ENCODE measurements around the gene NBPF11.
"Not testable (repeated sequence)": the region's sequence is repeated elsewhere in the genome, so short reads cannot be mapped to it uniquely, and the experiment has no call there.

NBPF11 gene

DNA sequence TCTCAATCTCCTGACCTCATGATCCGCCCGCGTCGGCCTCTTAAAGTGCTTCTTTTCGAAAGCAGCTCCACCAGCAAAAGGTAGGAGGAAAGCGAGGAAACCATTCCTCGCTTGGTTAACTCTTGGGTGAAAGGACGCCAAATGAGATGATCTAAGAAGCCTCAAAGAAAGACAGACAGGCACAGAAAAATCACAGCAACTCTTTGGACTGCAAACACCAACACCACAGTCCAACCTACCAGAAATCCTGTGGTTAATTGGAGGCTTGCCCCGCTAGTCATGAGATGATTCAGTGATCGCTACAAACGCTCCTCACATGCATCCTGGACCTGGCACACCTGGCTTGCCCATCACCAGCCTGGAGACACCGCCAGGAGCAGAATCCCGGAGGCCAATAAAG is 1.1 kb downstream of the NBPF11 start:
- DNase-seq (ENCODE audit: low read depth in 2 of 2) = not testable (repeated sequence)

DNA sequence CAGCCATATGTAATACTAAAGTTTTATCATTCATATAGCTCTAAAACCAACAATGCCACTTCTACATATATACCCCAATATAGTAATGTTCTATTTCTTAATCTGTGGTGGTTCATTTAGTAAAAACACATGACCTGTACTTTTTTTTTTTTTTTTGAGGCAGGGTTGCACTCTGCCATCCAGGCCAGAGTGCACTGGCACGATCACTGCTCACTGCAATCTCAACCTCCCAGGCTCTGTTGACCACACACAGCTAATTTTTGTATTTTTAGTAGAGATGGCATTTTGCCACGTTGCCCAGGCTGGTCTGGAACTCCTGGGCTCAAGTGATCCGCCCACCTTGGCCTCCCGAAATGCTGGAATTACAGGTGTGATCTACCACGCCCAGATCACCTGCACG is 2.1 kb downstream of the NBPF11 start:
- DNase-seq (ENCODE audit: low read depth in 2 of 2) = not testable (repeated sequence)

- not testable (repeated sequence) for DNase-seq (ENCODE audit: low read depth in 2 of 2)
These were observed 2.8 kb downstream of the NBPF11 start for GRCh38 chr1:148149050-148149815.

- not testable (repeated sequence) for DNase-seq (ENCODE audit: low read depth in 2 of 2)
These were observed 4.8 kb downstream of the NBPF11 start for GRCh38 chr1:148147052-148147838.

DNA sequence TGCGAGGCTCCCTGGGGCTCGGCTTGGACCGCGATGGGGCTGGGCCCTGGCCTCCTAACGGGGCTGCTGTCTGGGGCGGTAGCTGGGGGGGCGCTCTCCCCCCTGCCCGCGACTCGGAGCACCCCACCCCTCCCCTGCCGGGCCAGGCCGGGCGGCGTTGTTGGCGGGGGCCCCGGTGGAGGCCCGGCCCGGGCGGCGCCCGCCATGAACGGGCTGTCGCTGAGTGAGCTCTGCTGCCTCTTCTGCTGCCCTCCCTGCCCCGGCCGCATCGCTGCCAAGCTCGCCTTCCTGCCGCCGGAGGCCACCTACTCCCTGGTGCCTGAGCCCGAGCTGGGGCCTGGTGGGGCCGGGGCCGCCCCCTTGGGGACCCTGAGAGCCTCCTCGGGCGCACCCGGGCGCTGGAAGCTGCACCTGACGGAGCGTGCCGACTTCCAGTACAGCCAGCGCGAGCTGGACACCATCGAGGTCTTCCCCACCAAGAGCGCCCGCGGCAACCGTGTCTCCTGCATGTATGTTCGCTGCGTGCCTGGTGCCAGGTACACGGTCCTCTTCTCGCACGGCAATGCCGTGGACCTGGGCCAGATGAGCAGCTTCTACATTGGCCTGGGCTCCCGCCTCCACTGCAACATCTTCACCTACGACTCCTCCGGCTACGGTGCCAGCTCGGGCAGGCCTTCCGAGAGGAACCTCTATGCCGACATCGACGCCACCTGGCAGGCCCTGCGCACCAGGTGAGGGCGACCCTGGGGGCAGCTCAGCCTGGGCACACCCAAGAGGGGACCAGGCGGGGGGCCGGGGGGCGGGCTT is 5.7 kb downstream of the NBPF11 start:
- not testable (repeated sequence) for DNase-seq (ENCODE audit: low read depth in 2 of 2)

DNA sequence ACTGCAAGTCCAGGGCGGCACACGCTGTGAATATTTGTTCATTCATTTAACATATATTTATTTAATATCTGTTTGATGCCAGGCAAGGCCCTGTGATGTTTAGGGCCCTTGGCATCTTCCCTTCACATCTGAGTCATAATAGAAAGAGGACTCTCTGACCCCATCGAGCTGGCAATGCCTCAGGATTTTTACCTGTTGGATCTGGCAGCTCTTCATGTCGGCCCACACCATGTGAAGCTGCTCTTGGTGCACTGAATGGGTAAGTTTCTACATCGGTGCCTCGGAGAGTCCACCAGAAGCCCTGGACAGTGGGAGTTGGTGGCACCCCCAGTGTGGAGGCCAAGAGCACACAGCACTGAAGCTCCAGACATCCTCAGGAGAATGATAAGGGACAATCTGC is 8.9 kb downstream of the NBPF11 start:
- DNase-seq (ENCODE audit: low read depth in 2 of 2) = not testable (repeated sequence)

DNA sequence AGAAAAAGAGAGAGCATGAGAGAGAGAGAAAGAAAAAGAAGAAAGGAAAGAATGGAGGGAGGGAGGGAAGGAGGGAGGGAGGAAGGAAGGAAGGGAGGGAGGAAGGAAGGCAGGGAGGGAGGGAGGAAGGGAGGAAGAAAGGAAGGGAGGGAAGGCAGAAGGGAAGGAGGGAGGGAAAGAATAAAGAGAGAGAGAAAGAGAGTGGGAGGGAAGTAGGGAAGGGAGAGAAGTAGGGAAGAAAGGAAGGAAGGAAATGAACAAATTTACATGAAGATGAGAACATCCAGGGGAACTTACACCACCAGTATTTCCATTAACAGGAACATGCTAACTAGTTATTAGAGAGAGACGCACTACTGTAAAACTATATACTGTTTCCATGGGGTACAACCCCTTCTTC is 10.1 kb downstream of the NBPF11 start:
- DNase-seq (ENCODE audit: low read depth in 2 of 2) = not testable (repeated sequence)

DNA sequence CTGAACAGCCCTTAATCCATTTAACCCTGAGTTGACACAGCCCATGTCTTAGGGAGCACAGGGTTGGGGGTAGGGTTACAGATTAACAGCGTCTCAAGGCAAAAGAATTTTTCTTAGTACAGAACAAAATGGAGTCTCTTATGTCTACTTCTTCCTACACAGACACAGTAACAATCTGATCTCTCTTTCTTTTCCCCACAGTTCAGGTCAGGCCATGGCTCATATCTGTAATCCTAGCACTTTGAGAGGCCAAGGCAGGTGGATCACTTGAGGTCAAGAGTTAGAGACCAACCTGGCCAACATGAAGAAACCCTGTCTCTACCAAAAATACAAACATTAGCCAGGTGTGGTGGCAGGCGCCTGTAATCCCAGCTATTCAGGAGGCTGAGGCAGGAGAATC is 13.5 kb downstream of the NBPF11 start:
- DNase-seq (ENCODE audit: low read depth in 2 of 2) = not testable (repeated sequence)

DNA sequence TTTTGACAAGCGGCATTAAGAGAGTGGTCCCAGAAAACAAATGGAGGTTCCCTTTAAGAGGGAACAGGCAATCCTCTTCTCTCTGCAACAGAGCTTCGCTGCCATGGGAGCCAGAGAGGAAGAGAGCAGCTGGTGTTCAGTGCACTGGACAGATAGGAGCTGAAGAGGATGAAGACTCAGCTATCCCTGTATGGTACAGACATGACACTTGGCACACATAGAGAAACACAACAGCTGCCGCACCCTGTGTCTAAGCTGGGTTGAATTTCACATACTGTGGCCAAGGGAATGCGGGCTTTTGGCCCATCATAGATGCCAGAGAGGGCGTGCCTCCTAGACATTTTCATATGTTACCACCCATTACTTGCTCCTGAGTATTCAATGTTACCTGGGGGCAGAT is 29.7 kb downstream of the NBPF11 start:
- DNase-seq (ENCODE audit: low read depth in 2 of 2) = not testable (repeated sequence)

DNA sequence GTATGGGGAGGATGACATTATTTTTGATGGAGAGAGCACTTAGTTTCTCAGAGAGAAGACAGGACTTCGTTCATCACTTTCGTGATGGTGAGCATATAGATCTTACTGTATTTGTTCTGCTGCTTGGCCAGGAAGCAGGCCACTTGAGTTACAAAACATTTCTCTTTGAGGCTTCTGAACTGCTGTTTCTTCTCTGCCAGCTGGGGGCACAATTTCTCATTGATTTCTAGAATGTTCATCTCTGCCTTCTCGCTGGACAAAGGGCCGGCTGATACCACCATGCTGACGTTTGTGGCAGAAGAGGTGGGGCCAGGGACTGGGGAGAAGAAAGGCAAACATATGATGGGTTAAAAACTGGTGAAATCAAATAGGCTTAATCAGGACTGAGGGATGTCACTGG is 31.7 kb downstream of the NBPF11 start:
- DNase-seq (ENCODE audit: low read depth in 2 of 2) = not testable (repeated sequence)

DNA sequence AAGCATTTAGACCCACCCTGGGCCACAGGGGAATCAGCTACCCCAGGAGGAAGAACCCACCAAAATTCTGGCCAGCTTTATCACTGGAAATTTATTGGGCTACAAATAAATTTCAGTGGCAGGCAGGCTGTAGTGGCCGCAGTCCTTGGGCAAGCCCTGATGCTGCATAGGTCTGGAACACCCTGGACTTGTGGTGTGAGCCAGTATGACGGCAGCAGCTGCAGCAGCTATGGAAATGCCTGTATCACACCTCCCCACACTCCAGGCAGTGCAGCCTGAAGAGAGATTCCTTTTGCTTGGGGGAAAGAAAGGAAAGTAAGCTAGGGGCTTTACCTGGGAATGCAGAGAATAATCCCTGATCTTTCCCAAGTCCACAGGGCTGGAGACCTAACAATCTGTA is 56.3 kb downstream of the NBPF11 start:
- DNase-seq (ENCODE audit: low read depth in 2 of 2) = not testable (repeated sequence)

- not testable (repeated sequence) for DNase-seq (ENCODE audit: low read depth in 2 of 2)
These were observed 65.9 kb downstream of the NBPF11 start for GRCh38 chr1:148086196-148086595.

- not testable (repeated sequence) for DNase-seq (ENCODE audit: low read depth in 2 of 2)
These were observed 70.9 kb downstream of the NBPF11 start for GRCh38 chr1:148081205-148081604.

GRCh38 chr1:148078632-148079519 is 73.2 kb downstream of the NBPF11 start:
- DNase-seq (ENCODE audit: low read depth in 2 of 2) = not testable (repeated sequence)

DNA sequence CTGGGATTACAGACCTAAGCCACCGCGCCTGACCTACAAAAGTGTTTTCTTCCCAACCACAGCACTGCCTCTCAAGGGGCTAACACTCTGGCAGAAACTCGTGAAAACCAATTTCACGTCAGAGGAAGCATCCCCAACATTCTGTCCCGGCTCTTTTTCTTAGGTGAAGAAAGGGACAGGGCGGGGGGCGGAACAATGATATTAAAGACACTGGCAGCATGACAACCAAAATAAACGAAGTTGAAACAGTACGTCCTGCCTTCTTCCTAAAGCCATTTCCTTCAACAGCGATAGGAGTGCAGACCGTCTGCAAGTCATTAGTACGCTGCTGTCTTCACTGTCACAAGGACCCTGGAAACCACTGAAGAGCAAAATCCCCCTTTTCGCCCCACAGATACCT is 74.0 kb downstream of the NBPF11 start:
- not testable (repeated sequence) for DNase-seq (ENCODE audit: low read depth in 2 of 2)

DNA sequence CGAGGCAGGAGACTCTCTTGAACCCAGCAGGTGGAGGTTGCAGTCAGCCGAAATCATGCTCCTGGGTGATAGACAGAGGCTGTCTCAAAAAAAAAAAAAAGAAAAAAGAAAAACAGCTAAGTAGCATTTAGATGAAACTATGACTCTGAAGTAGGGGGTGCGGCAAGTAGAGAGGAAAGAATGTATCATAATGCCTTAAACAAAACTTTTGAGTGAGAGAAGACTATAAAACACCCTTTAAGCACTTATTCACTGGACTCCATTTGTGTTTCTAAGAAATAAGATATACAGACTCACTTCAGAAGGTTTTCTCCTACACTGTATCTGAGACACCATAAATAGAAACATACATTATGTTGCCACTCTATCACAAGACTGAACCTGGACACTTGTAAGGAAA is 74.6 kb downstream of the NBPF11 start:
- not testable (repeated sequence) for DNase-seq (ENCODE audit: low read depth in 2 of 2)

DNA sequence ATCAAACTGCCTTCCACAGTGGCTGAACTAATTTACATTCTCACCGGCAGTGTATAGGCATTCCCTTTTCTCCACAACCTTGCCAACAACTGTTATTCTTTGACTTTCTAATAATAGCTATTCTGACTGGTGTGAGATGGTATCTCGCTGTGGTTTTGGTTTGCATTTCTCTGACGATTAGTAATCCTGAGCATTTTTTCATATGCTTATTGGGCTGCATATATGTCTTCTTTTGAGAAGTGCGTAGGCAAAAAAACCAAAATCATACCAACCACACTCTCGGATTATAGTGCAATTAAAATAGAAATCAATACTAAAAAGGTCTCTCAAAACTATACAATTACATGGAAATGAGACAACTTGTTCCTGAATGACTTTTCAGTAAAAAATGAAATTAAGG is 78.7 kb downstream of the NBPF11 start:
- not testable (repeated sequence) for DNase-seq (ENCODE audit: low read depth in 2 of 2)

GRCh38 chr1:148068606-148069005 is 83.5 kb downstream of the NBPF11 start:
- not testable (repeated sequence) for DNase-seq (ENCODE audit: low read depth in 2 of 2)

GRCh38 chr1:148068201-148068600 is 83.9 kb downstream of the NBPF11 start:
- DNase-seq (ENCODE audit: low read depth in 2 of 2) = not testable (repeated sequence)

DNA sequence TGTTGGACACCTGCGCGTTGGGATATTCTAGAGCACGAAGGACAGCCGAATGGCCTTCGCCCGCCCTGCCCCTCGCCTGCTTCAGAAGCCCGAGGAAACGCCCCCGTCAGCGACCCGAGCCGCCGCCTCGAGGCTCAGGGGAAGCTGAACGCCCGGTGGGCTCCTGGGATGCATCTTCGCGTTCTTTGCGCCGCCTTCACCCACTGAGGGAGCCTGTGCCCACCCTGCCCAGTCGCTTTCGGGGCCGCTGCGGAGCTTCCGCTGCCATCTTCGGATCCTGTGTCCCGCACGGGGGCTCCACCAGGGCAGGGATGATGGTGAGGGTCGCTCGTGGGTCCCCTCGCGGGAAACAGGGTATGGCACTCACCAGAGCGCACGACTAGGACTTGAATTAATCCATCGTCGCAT is 91.8 kb downstream of the NBPF11 start:
- DNase-seq (ENCODE audit: low read depth in 2 of 2) = not testable (repeated sequence)

DNA sequence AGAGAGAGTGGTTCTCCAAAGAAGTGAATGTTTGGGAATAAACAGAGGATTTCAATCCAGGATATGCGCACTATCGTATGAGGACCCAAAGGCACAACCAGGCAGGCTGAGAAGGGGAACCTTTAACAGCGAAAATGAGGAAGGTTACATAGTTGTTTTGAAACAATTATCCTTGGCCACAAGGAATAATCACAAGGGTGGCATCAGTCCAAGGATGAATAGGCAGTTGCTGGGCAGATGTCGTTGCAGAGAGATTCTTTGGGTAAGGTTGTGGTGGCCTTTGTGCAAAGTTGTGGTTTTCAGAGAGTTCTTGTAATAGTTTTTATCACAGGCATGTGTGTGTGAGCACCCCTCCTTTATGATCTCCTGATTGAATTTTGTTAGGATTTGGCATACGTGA is 94.7 kb downstream of the NBPF11 start:
- DNase-seq (ENCODE audit: low read depth in 2 of 2) = not testable (repeated sequence)

Data from stimulated activated CD8-positive, alpha-beta memory T cell treated with anti-CD3 and anti-CD28 coated beads, Interleukin-7, amount 100 ng/mL, for 1 hour (primary cell).